ENCODE data around the gene BLOC1S3. TPM values are rescaled to one million over a fixed set of nuclear protein-coding genes. Genes with fewer than 3 reads are reported as not detected.
A peak's percentile ranks its signal among the peaks of the same experiment; 100 is the strongest.

The BLOC1S3 gene
- total RNA-seq, 1 donor from 2014 or later = 11.5 TPM

DNA sequence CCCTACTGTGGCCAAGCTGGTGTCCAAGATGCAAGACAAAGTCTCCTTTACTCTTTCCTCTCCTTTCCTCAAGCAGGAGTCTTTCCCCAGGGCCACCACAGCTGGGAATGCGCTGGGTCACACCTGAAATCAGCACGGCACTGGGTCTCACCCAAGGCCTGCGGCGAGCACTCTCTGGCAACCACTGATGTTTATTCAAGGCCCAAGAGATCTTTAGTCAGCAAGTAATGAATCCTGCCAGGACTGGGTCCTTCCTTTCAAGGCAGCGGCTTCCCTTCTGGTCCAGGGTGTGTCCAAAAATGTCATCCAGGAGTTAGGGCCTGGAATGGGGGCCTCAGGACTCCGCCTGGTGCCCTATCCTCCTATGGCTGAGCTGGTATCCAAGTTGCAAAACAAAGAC lies 24.1 kb downstream of the BLOC1S3 start:
- DNase-seq (ENCODE audit: low read depth) = no peak
- TF ChIP-seq, protein P1, sequence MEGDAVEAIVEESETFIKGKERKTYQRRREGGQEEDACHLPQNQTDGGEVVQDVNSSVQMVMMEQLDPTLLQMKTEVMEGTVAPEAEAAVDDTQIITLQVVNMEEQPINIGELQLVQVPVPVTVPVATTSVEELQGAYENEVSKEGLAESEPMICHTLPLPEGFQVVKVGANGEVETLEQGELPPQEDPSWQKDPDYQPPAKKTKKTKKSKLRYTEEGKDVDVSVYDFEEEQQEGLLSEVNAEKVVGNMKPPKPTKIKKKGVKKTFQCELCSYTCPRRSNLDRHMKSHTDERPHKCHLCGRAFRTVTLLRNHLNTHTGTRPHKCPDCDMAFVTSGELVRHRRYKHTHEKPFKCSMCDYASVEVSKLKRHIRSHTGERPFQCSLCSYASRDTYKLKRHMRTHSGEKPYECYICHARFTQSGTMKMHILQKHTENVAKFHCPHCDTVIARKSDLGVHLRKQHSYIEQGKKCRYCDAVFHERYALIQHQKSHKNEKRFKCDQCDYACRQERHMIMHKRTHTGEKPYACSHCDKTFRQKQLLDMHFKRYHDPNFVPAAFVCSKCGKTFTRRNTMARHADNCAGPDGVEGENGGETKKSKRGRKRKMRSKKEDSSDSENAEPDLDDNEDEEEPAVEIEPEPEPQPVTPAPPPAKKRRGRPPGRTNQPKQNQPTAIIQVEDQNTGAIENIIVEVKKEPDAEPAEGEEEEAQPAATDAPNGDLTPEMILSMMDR (conservative IDR thresholded peaks at IDR 0.05; ENCODE audit: low read depth, low read length) = no peak
- no peak overlapping the region for H3K4me3 ChIP-seq (ENCODE audit: low read depth, low read length)

DNA sequence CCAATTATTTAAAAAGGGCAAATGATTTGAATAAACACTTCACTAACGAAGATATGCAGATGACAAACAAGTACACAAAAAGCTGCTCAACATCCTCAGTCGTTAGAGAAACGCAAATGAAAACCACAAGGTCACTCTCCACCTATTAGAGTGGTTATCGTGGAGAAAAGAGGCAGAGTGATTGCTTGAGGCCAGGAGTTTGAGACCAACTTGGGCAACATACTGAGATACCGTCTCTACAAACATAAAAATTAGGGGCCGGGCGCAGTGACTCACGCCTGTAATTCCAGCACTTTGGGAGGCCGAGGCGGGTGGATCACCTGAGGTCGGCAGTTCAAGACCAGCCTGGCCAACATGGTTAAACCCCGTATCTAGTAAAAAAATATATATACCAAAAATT lies 27.2 kb downstream of the BLOC1S3 start:
- no peak for DNase-seq (ENCODE audit: low read depth)
- no peak overlapping the region for H3K4me3 ChIP-seq (ENCODE audit: low read depth, low read length)
- TF ChIP-seq, protein P1 (conservative IDR thresholded peaks at IDR 0.05; ENCODE audit: low read depth, low read length) = no peak

DNA sequence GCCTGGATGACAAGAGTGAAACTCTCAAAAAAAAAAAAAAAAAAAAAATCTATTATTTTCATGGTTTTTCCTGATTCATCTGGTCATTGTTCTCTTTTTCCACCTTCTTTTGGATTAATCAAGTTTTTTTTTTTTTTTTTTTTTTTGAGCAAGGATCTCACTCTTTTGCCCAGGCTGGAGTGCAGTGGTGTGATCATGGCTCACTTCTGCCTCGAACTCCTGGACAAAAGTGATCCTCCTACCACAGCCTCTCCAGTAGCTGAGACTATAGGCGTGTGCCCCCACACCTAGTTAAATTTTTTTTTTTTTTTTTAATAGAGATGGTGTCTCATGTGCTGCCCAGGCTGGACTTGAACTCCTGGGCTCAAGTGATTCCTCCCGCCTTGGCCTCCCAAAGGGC lies 27.7 kb downstream of the BLOC1S3 start:
- TF ChIP-seq, protein P1 (conservative IDR thresholded peaks at IDR 0.05; ENCODE audit: low read depth, low read length) = no peak
- no peak overlapping the region for H3K4me3 ChIP-seq (ENCODE audit: low read depth, low read length)
- no peak for DNase-seq (ENCODE audit: low read depth)

DNA sequence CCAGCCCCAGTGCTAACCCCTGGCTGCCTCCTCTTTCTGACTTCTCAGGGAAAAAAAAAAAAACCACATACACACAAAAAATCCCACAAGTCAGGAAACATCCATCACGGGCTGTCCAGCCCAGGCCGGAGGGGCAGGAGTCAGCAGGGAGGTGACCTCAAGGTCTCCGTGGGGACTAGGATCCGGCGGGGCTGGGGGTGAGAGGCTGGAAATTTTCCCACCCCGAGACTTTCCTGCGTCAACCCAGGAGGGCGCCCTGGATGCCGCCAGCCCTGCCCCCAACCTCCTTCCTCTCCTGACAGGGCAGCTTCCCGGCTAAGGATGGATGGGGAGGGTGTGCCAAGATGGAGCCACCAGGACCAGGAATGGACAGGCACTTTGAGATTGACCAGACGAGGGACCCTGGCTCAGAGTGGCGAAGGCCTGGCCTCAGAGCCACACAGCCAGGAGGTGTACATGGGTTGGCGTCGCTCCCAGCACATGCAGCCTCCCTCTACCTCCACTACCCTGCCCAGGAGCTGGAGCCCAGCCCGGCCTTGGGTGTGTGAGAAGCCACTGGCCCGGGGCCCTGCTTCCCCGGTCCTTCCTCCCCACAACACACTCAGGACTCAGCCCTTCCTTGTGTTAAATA lies 33.3 kb downstream of the BLOC1S3 start:
- H3K4me3 ChIP-seq (ENCODE audit: low read depth, low read length) = no peak overlapping the region
- DNase-seq (ENCODE audit: low read depth) = no peak
- TF ChIP-seq, protein P1 (conservative IDR thresholded peaks at IDR 0.05; ENCODE audit: low read depth, low read length) = no peak

DNA sequence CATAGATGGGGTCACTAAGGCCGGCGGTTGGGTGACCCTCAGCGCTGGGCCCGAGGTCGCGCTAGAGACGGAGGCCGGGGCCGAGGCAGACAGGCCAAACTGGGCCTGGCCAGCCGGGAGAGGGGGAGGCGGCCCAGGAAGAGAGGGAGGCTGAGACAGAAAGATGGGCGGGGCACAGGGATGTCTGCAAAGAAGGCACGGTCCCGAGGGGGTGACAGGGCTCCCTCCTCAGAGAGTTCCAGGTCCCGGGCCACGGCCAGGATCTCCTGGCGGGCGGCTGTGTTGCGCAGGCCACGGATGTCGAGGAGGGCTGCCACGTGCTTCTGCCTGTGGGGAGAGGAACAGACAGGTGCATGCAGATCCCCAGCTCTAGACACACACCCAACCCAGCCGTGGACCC lies 34.4 kb downstream of the BLOC1S3 start:
- no peak for DNase-seq (ENCODE audit: low read depth)
- TF ChIP-seq, protein P1 (conservative IDR thresholded peaks at IDR 0.05; ENCODE audit: low read depth, low read length) = no peak
- no peak overlapping the region for H3K4me3 ChIP-seq (ENCODE audit: low read depth, low read length)

DNA sequence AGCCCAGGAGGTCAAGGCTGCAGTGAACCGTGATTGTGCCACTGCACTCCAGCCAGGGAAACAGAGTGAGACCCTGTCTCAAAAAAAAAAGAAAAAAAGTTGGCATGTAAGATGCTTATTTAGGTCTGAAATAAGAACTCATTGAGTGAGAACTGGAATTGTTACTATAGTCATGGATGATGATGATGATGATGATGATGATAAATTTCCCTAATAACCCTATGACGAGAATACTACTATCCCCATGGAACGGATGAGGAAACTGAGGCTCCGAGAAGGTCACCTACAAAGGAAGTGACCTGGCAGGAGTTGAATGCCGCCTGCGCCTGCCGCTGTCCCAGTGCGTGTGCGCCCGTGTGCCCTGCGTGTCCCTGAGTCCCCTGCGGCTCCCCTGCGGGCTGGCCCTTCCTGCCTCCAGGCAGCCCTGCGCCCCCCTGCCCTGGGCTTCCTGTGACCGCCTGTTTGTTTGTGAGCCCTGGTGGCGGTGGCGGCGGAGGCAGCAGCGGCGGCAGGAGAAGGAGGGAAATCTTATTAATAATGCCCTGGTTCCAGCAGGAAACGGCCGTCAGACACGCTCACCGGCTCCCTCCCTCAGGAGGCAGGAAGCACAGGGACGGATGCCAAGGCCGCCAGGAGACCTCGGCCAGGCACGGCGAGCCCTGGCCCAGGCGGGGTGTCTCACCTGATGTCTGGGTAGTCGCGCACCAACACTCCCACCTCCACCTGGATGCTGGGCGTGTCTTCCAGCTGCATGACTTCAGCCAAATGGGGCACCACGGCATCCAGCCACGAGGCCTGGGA lies 37.0 kb downstream of the BLOC1S3 start:
- peak overlapping the region; percentile 6 for H3K4me3 ChIP-seq (ENCODE audit: low read depth, low read length)
- DNase-seq (ENCODE audit: low read depth) = no peak
- TF ChIP-seq, protein P1 (conservative IDR thresholded peaks at IDR 0.05; ENCODE audit: low read depth, low read length) = no peak
